Measurements from ENCODE around the gene XYLT2.

Gene XYLT2

DNA sequence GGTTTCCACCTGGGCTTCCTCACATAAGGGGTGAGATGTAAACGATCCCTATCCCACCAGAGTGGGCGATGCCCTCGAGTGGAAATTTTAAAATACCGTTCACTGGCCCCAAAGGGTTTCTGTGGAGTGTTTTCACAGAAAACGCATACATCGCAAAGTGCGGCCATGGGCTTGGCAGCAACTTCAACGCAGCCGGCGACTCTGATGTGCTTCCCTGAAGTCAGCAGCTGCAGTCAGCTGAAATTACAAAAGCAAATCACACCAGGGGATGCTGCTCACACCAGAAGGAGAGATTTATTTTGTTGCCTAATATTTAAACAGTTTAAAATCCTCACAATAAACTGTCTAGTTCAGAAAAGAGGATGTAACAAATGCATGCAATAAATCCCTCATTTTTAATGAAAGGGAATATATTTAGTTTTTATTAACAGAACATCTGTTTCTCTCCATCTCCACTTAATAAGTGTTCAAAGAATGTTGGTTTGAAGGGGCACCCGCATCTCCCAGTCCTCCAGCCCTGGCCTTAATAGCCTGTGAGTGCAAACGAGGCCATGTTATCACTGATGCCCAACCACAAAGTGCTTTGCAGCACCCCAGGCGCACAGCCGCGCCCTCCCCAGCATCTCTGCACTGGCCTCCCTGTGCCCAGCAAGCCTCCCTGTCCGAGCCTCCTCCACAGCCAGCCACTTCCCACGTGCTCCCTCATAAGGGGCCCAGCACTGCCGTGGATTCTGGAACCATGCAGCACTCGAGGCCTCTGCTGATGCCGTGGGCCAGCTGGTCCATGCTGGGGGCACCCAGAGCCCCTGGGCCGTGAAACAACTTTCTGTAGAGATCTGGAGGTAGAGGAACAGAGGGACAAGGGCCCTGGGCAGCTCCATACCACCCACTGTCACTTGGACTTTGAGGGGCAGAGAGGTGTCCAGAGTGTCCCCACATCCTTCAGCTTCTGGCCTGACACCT, 17.3 kb upstream of the XYLT2 start:
- TF ChIP-seq REST (IDR thresholded peaks at IDR 0.05; ENCODE audit: low read depth) (no peak), ZBTB7A (IDR thresholded peaks at IDR 0.05; ENCODE audit: low read depth) (no peak), YY1 (IDR thresholded peaks at IDR 0.05; ENCODE audit: low read depth) (no peak), CREB1 (IDR thresholded peaks at IDR 0.05; ENCODE audit: low read depth) (no peak), EGR1 (IDR thresholded peaks at IDR 0.05) (no peak), TEAD4 (IDR thresholded peaks at IDR 0.05) (no peak), TCF12 (IDR thresholded peaks at IDR 0.05; ENCODE audit: low read depth) (no peak), TAF1 (IDR thresholded peaks at IDR 0.05; ENCODE audit: low read depth) (no peak), NFIC (IDR thresholded peaks at IDR 0.05) (no peak), CEBPB (IDR thresholded peaks at IDR 0.05) (no peak), RAD21 (IDR thresholded peaks at IDR 0.05; ENCODE audit: low read depth) (no peak), EP300 (IDR thresholded peaks at IDR 0.05; ENCODE audit: borderline replicate concordance) (no peak), USF1 (IDR thresholded peaks at IDR 0.05) (no peak), FOXM1 (IDR thresholded peaks at IDR 0.05; ENCODE audit: borderline replicate concordance, low read depth) (no peak)
- TF ChIP-seq, protein P1, sequence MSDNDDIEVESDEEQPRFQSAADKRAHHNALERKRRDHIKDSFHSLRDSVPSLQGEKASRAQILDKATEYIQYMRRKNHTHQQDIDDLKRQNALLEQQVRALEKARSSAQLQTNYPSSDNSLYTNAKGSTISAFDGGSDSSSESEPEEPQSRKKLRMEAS (IDR thresholded peaks at IDR 0.05), result no peak

GRCh38 chr17:50329716-50330115, 16.2 kb upstream of the XYLT2 start:
- TF ChIP-seq EGR1 (IDR thresholded peaks at IDR 0.05) (no peak), RAD21 (IDR thresholded peaks at IDR 0.05; ENCODE audit: low read depth) (no peak), TCF12 (IDR thresholded peaks at IDR 0.05; ENCODE audit: low read depth) (no peak), TAF1 (IDR thresholded peaks at IDR 0.05; ENCODE audit: low read depth) (no peak), CREB1 (IDR thresholded peaks at IDR 0.05; ENCODE audit: low read depth) (no peak)

GRCh38 chr17:50330151-50330775, 15.7 kb upstream of the XYLT2 start:
- no peak for TF ChIP-seq FOXM1 (IDR thresholded peaks at IDR 0.05; ENCODE audit: borderline replicate concordance, low read depth)
- TF ChIP-seq TCF12 (IDR thresholded peaks at IDR 0.05; ENCODE audit: low read depth), result no peak
- TF ChIP-seq EGR1 (IDR thresholded peaks at IDR 0.05), result no peak
- no peak for TF ChIP-seq USF1 (IDR thresholded peaks at IDR 0.05)
- TF ChIP-seq REST (IDR thresholded peaks at IDR 0.05; ENCODE audit: low read depth), result no peak
- no peak for TF ChIP-seq YY1 (IDR thresholded peaks at IDR 0.05; ENCODE audit: low read depth)
- TF ChIP-seq EP300 (IDR thresholded peaks at IDR 0.05; ENCODE audit: borderline replicate concordance), result no peak

GRCh38 chr17:50331085-50331791, 14.7 kb upstream of the XYLT2 start:
- TF ChIP-seq, protein P1 (IDR thresholded peaks at IDR 0.05), result no peak
- TF ChIP-seq TEAD4 (IDR thresholded peaks at IDR 0.05) (no peak), USF1 (IDR thresholded peaks at IDR 0.05) (no peak), FOXM1 (IDR thresholded peaks at IDR 0.05; ENCODE audit: borderline replicate concordance, low read depth) (no peak)

- TF ChIP-seq TAF1 (IDR thresholded peaks at IDR 0.05; ENCODE audit: low read depth), result no peak
- TF ChIP-seq CREB1 (IDR thresholded peaks at IDR 0.05; ENCODE audit: low read depth), result no peak
- TF ChIP-seq USF1 (IDR thresholded peaks at IDR 0.05), result no peak
- no peak for TF ChIP-seq TEAD4 (IDR thresholded peaks at IDR 0.05)
- TF ChIP-seq, protein P1 (IDR thresholded peaks at IDR 0.05), result no peak
- no peak for TF ChIP-seq EGR1 (IDR thresholded peaks at IDR 0.05)
- no peak for TF ChIP-seq REST (IDR thresholded peaks at IDR 0.05; ENCODE audit: low read depth)
- TF ChIP-seq EP300 (IDR thresholded peaks at IDR 0.05; ENCODE audit: borderline replicate concordance), result no peak
- no peak for TF ChIP-seq YY1 (IDR thresholded peaks at IDR 0.05; ENCODE audit: low read depth)
- TF ChIP-seq ZBTB7A (IDR thresholded peaks at IDR 0.05; ENCODE audit: low read depth), result no peak
- no peak for TF ChIP-seq CEBPB (IDR thresholded peaks at IDR 0.05)
- TF ChIP-seq NFIC (IDR thresholded peaks at IDR 0.05), result no peak
Observed at GRCh38 chr17:50332196-50332595, 13.7 kb upstream of the XYLT2 start.
